Measurements from ENCODE around the gene MAPK8IP1. TPM values are rescaled to one million over a fixed set of nuclear protein-coding genes. Genes with fewer than 3 reads are reported as not detected.

MAPK8IP1 gene
- total and polyA plus RNA-seq, 2 experiments from 2014 or later, result 5.9 to 39.4 TPM

GRCh38 chr11:45876401-45876800, 9.1 kb upstream of the MAPK8IP1 start:
- peak overlapping the region; percentile 61 for H3K4me2 ChIP-seq
- no peak overlapping the region for H3K4me3 ChIP-seq
- Mint-ChIP-seq H3K4me1 (peaks cover 27% of the 10 kb centered on the region), H3K4me3 (no peak overlapping the region), H3K36me3 (ENCODE audit: low read depth) (peaks cover under 1% of the 10 kb centered on the region; the same call in 1 of the 3 replicates), H3K27ac (no peak overlapping the region), H3K9me3 (no peaks in the 10 kb centered on the region), H3K27me3 (ENCODE audit: insufficient read depth, low read depth, poor library complexity) (peaks cover 6% of the 10 kb centered on the region)
- no peaks in the 10 kb centered on the region for H3K36me3 ChIP-seq (ENCODE audit: insufficient read depth)
- TF ChIP-seq CREB1 (CRISPR knock-in tag; IDR thresholded peaks at IDR 0.05; ENCODE audit: low read depth) (no peak), ZNF462 (CRISPR knock-in tag; IDR thresholded peaks at IDR 0.05) (no peak), JUNB (IDR thresholded peaks at IDR 0.05; ENCODE audit: unreplicated experiment) (no peak), NANOG (IDR thresholded peaks at IDR 0.05; ENCODE audit: borderline replicate concordance) (no peak), CTCF (conservative IDR thresholded peaks at IDR 0.05; ENCODE audit: low read depth in 2 of 2) (no peak), EZH2 (IDR thresholded peaks at IDR 0.05; ENCODE audit: low read depth, unreplicated experiment) (no peak), ZNF114 (CRISPR knock-in tag; IDR thresholded peaks at IDR 0.05) (no peak)
- peaks cover 4% of the 10 kb centered on the region; the same call in 1 of the 2 replicates for H3F3A ChIP-seq (replicated peaks; ENCODE audit: low read depth)
- DNase-seq (ENCODE audit: low spot score), result peak; percentile 68
- no peaks in the 10 kb centered on the region for H4K20me1 ChIP-seq (replicated peaks; ENCODE audit: insufficient read depth)
- ATAC-seq, result peak; percentile 62
- H3K27ac ChIP-seq (ENCODE audit: low read depth), result no peak overlapping the region
- no peaks in the 10 kb centered on the region for H3K27me3 ChIP-seq (ENCODE audit: insufficient read depth)
- H3K4me1 ChIP-seq (ENCODE audit: insufficient read depth), result peaks cover 19% of the 10 kb centered on the region
- H2AFZ ChIP-seq, result no peak overlapping the region
- no peaks in the 10 kb centered on the region for H3K9me2 ChIP-seq (ENCODE audit: insufficient read depth)
- no peaks in the 10 kb centered on the region for H3K79me2 ChIP-seq (replicated peaks; ENCODE audit: insufficient read depth)
